H1 (cell line): ENCODE measurements around the gene ADK. TPM values are rescaled to one million over a fixed set of nuclear protein-coding genes. Genes with fewer than 3 reads are reported as not detected.

ENCODE experiments used
- CTCF ChIA-PET: fragments of 300-600 bp; sonication (Branson Sonifier 250); formaldehyde crosslinking; loops from one replicate; lab custom pipeline; 2021; ENCODE audit not compliant: partially characterized antibody; lab: Charles Lee
- POLR2A ChIA-PET: fragments of 300-600 bp; sonication (Branson Sonifier 250); formaldehyde crosslinking; loops from one replicate; lab custom pipeline; 2021; ENCODE audit warnings: inconsistent platforms; ENCODE audit not compliant: partially characterized antibody; lab: Charles Lee
- DNase-seq, 2 experiments: peaks; one replicate each; pipeline versions ENCODE4 v3.0.0 to v3.0.0-alpha.2; 2010 to 2022; ENCODE audit warnings: low spot score in 2 of 2, low read depth in 1 of 2, mixed read lengths in 1 of 2
- FAIRE-seq: peaks from 2 replicates; lab custom pipeline; 2011; peaks lifted over from hg19 to GRCh38; lab: Jason Lieb, UNC
- H2AFZ ChIP-seq: 2 replicates; pipeline ENCODE4 v1.8.1; 2012; ENCODE audit warnings: low read length, inconsistent platforms
- H2AK5ac ChIP-seq: 2 replicates; pipeline ENCODE4 v1.6.1; 2013; ENCODE audit warnings: low read depth, low read length
- H2BK120ac ChIP-seq: replicated peaks from 2 replicates; pipeline ENCODE3; 2013; ENCODE audit warnings: low read depth, low read length, inconsistent platforms
- H2BK12ac ChIP-seq: 2 replicates; pipeline ENCODE4 v1.6.1; 2013; ENCODE audit warnings: low read depth, low read length
- H2BK15ac ChIP-seq: 2 replicates; pipeline ENCODE4 v1.6.1; 2013; ENCODE audit warnings: low read length
- H2BK20ac ChIP-seq: 2 replicates; pipeline ENCODE4 v1.6.1; 2013; ENCODE audit warnings: low read length
- H2BK5ac ChIP-seq: 2 replicates; pipeline ENCODE4 v1.6.1; 2013; ENCODE audit warnings: low read depth, low read length
- H3K14ac ChIP-seq: 2 replicates; pipeline ENCODE4 v1.6.1; 2013; ENCODE audit warnings: inconsistent platforms; ENCODE audit not compliant: insufficient read length
- H3K18ac ChIP-seq: 2 replicates; pipeline ENCODE4 v1.6.1; 2013; ENCODE audit warnings: low read length; ENCODE audit errors: extremely low read depth
- H3K23ac ChIP-seq: 2 replicates; pipeline ENCODE4 v1.6.1; 2013; ENCODE audit warnings: inconsistent platforms; ENCODE audit not compliant: insufficient read length
- H3K23me2 ChIP-seq: 2 replicates; pipeline ENCODE4 v1.6.1; 2013; ENCODE audit warnings: low read depth, low read length
- H3K27ac ChIP-seq: 2 replicates; pipeline ENCODE4 v1.6.1; 2011; ENCODE audit warnings: low read depth, low read length, inconsistent platforms
- H3K27me3 ChIP-seq, 4 experiments: replicated peaks in 1 of 4; 1 replicate in 1 of 4; 2 replicates in 3 of 4; pipeline versions ENCODE4 v1.6.1 to v1.8.1; 2011 to 2013; ENCODE audit warnings: low read length in 3 of 4, mild to moderate bottlenecking in 3 of 4, inconsistent platforms in 2 of 4, mixed read lengths in 2 of 4, moderate library complexity in 1 of 4; ENCODE audit not compliant: control insufficient read depth in 3 of 4, insufficient read depth in 3 of 4; ENCODE audit errors: extremely low read depth in 1 of 4
- H3K36me3 ChIP-seq, 4 experiments: 2 replicates each; pipeline versions ENCODE4 v1.6.1 to v1.8.1; 2011 to 2013; ENCODE audit warnings: mild to moderate bottlenecking in 4 of 4, low read length in 3 of 4, moderate library complexity in 2 of 4, control low read depth in 1 of 4, inconsistent platforms in 1 of 4; ENCODE audit not compliant: insufficient read depth in 4 of 4, control insufficient read depth in 2 of 4
- H3K4ac ChIP-seq: replicated peaks from 2 replicates; pipeline ENCODE3; 2013; ENCODE audit warnings: low read length, low read depth, mixed read lengths, inconsistent platforms; ENCODE audit not compliant: insufficient read length
- H3K4me1 ChIP-seq, 4 experiments: replicated peaks in 1 of 4; 1 replicate in 1 of 4; 2 replicates in 3 of 4; pipeline versions ENCODE4 v1.6.1 to v1.8.1; 2011 to 2013; ENCODE audit warnings: low read length in 3 of 4, inconsistent platforms in 2 of 4, mixed read lengths in 1 of 4; ENCODE audit not compliant: insufficient read depth in 4 of 4, control insufficient read depth in 3 of 4
- H3K4me2 ChIP-seq, 2 experiments: 2 replicates each; pipeline versions ENCODE4 v1.6.1 to v1.8.1; 2011 to 2013; ENCODE audit warnings: low read depth in 2 of 2, low read length in 2 of 2, control low read depth in 1 of 2, inconsistent platforms in 1 of 2, mild to moderate bottlenecking in 1 of 2; ENCODE audit not compliant: insufficient read depth in 1 of 2
- H3K4me3 ChIP-seq, 4 experiments: fragments of 200-600, 300-600 bp in 1 of 4; sonication (generic), shearing (Covaris generic), sonication (Bioruptor Twin) in 1 of 4; 2 replicates each; pipeline versions ENCODE4 v1.5.1 to v1.8.1; 2011 to 2016; ENCODE audit warnings: low read length in 4 of 4, low read depth in 3 of 4, control low read depth in 2 of 4, inconsistent platforms in 2 of 4, mild to moderate bottlenecking in 2 of 4, mixed read lengths in 1 of 4, moderate library complexity in 1 of 4; ENCODE audit not compliant: insufficient read depth in 2 of 4; ENCODE audit errors: extremely low read depth in 1 of 4
- H3K56ac ChIP-seq: replicated peaks from 2 replicates; pipeline ENCODE3; 2013; ENCODE audit warnings: low read depth, mild to moderate bottlenecking, mixed read lengths, low read length, inconsistent platforms; ENCODE audit not compliant: insufficient read length
- H3K79me1 ChIP-seq: 2 replicates; pipeline ENCODE4 v1.6.1; 2013; ENCODE audit warnings: low read depth, low read length, control low read depth
- H3K79me2 ChIP-seq, 2 experiments: 2 replicates each; pipeline versions ENCODE4 v1.6.1 to v1.8.1; 2012 to 2013; ENCODE audit warnings: low read length in 2 of 2, mild to moderate bottlenecking in 2 of 2, inconsistent platforms in 1 of 2; ENCODE audit not compliant: insufficient read depth in 2 of 2, control insufficient read depth in 1 of 2
- H3K9ac ChIP-seq, 4 experiments: replicated peaks in 1 of 4; 1 replicate in 1 of 4; 2 replicates in 3 of 4; pipeline versions ENCODE4 v1.6.1 to v1.8.1; 2011 to 2013; ENCODE audit warnings: low read depth in 3 of 4, low read length in 3 of 4, control low read depth in 2 of 4, mild to moderate bottlenecking in 2 of 4, moderate library complexity in 2 of 4, inconsistent platforms in 1 of 4; ENCODE audit errors: extremely low read depth in 1 of 4
- H3K9me3 ChIP-seq, 2 experiments: 2 replicates each; pipeline versions ENCODE4 v1.6.1 to v1.8.1; 2012 to 2013; ENCODE audit warnings: mild to moderate bottlenecking in 2 of 2, moderate library complexity in 2 of 2, control low read depth in 1 of 2, inconsistent platforms in 1 of 2, low read depth in 1 of 2, low read length in 1 of 2, mixed read lengths in 1 of 2; ENCODE audit not compliant: insufficient read depth in 2 of 2
- H4K20me1 ChIP-seq, 2 experiments: replicated peaks in 1 of 2; 2 replicates each; pipeline versions ENCODE3 to v1.8.1; 2011 to 2013; ENCODE audit warnings: inconsistent platforms in 2 of 2, low read length in 2 of 2, mild to moderate bottlenecking in 1 of 2; ENCODE audit not compliant: insufficient read depth in 2 of 2, control insufficient read depth in 1 of 2
- H4K5ac ChIP-seq: 2 replicates; pipeline ENCODE4 v1.6.1; 2013; ENCODE audit warnings: low read length, low read depth, mixed read lengths, inconsistent platforms; ENCODE audit not compliant: insufficient read length
- H4K8ac ChIP-seq: 2 replicates; pipeline ENCODE4 v1.8.0; 2013; ENCODE audit warnings: mild to moderate bottlenecking, moderate library complexity, low read length, inconsistent platforms; ENCODE audit not compliant: insufficient read depth; ENCODE audit errors: extremely low read depth
- H4K91ac ChIP-seq: replicated peaks from 2 replicates; pipeline ENCODE3; 2013; ENCODE audit warnings: low read length, mixed read lengths, inconsistent platforms; ENCODE audit not compliant: insufficient read length
- CBX5 ChIP-seq: fragments of 300-800, 300-1000 bp; sonication (generic); IDR thresholded peaks from 2 replicates; pipeline ENCODE4 v1.7.1; 2016; ENCODE audit warnings: antibody characterized with exemption, low read length, low read depth
- CHD1 ChIP-seq: IDR thresholded peaks from 2 replicates; pipeline ENCODE4 v1.6.1; 2012; ENCODE audit warnings: low read depth, low read length, improper control_type of control experiment
- CREB1 ChIP-seq: IDR thresholded peaks from 2 replicates; pipeline ENCODE4 v1.6.1; 2012; ENCODE audit warnings: inconsistent platforms
- HDAC2 ChIP-seq, 2 experiments: fragments of 300-600 bp in 1 of 2; sonication (generic) in 1 of 2; IDR thresholded peaks; 2 replicates each; pipeline ENCODE4 v1.6.1; 2011 to 2012; ENCODE audit warnings: low read depth in 2 of 2, low read length in 2 of 2, mild to moderate bottlenecking in 2 of 2, moderate library complexity in 2 of 2, borderline replicate concordance in 1 of 2, inconsistent platforms in 1 of 2
- HDAC6 ChIP-seq: IDR thresholded peaks from one replicate; pipeline ENCODE4 v1.7.1; 2012; ENCODE audit warnings: low read depth, mild to moderate bottlenecking, inconsistent platforms, low read length, moderate library complexity
- KDM5A ChIP-seq: fragments of 200-600 bp; IDR thresholded peaks from 2 replicates; pipeline ENCODE4 v1.7.1; 2012; ENCODE audit warnings: mild to moderate bottlenecking, low read length, inconsistent platforms, mixed read lengths
- SP1 ChIP-seq: IDR thresholded peaks from 2 replicates; pipeline ENCODE4 v1.6.1; 2011; ENCODE audit warnings: low read depth, low read length
- WGBS, 2 experiments: shearing (Covaris generic) in 1 of 2; methylation state at CpG; one replicate each; pipeline versions ENCODE4 v1.1.6 to v1.1.7; 2013 to 2015; ENCODE audit warnings: low lambda C conversion rate in 2 of 2, mixed read lengths in 2 of 2, inconsistent platforms in 1 of 2, low coverage in 1 of 2, missing lambda C conversion rate in 1 of 2; ENCODE audit not compliant: insufficient replicate concordance in 2 of 2, insufficient coverage in 1 of 2, insufficient read length in 1 of 2; ENCODE audit errors: extremely low coverage in 1 of 2, missing lambda C conversion rate in 1 of 2; 5-methylcytosine and 5-hydroxymethylcytosine counted together
- polyA plus RNA-seq, 7 experiments: library from polyadenylated mRNA; depleted of rRNA in 3 of 7; stranded (reverse) in 5 of 7; unstranded in 2 of 7; fragments of >200 nt in 5 of 7; fragments of 200-250 nt in 2 of 7; gene quantifications; 1 replicate in 5 of 7; 2 replicates in 1 of 7; 4 replicates in 1 of 7; pipeline versions ENCODE4 v1.2.1 to v1.2.3, GENCODE V29; 2011 to 2013; ENCODE audit warnings: missing spikeins in 2 of 7, mixed read lengths in 2 of 7
- total RNA-seq: library from RNA; stranded (reverse); fragmentation: NEBNext Ultra II Directional; extraction: Animal tissue kit (Norgen Biotek cat#: 25700); gene quantifications from 2 replicates; pipeline ENCODE4 v1.2.1, GENCODE V29; 2021

ADK gene
- total and polyA plus RNA-seq, 2 of the 8 experiments (the other 6 are each of a cell fraction or from before 2014, with no cell fraction given) = 12.3 to 42.4 TPM

DNA sequence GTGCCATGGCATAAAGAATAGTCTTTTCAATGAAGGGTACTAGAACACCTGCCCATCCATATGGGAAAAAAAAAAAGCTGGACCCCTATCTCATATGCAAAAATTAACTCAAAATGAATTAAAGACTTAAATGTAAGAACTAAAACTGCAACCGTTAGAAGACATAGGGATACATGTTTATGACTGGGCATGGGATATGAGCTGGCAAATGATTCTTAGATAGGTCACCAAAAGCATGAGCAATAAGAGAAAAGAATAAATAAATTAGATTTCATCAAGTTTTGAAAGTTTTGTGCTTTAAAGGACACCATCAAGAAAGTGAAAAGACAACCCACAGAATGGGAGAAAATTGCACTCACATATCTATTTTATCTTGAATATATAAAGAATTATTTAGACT, 222.0 kb downstream of the ADK start:
- no peaks in the 10 kb centered on the region for H3K9me3 ChIP-seq
- H2BK12ac ChIP-seq = no peak overlapping the region
- peaks cover 0 to 1% (median 0%) of the 10 kb centered on the region in 4 experiments; a peak in 1 of 7 replicates for H3K27me3 ChIP-seq
- no peaks in the 10 kb centered on the region for H3K36me3 ChIP-seq
- H4K91ac ChIP-seq = no peak overlapping the region
- no peak overlapping the region for H3K23ac ChIP-seq
- H3K18ac ChIP-seq = no peak overlapping the region
- H4K8ac ChIP-seq = no peak overlapping the region
- H3K27ac ChIP-seq = no peak overlapping the region
- no peak for DNase-seq
- no peaks in the 10 kb centered on the region for H3K4me1 ChIP-seq
- no peak overlapping the region for H3K14ac ChIP-seq
- no peak overlapping the region for H2BK20ac ChIP-seq
- no peaks in the 10 kb centered on the region for H3K79me1 ChIP-seq
- H2BK5ac ChIP-seq = no peak overlapping the region
- TF ChIP-seq SP1 (no peak), HDAC6 (no peak), HDAC2 (IDR thresholded peaks at IDR 0.05; ENCODE audit: borderline replicate concordance in 1 of 2, low read depth in 2 of 2, low read length in 2 of 2) (no peak), CHD1 (no peak), KDM5A (no peak), CBX5 (no peak), CREB1 (no peak)
- ChIA-PET POLR2A (no interaction called here), CTCF (interaction anchor here (0.6 kb wide), 2 partner anchors 87 to 144 kb away, joined by 3 read pairs; no protein-coding TSS in a partner anchor)
- FAIRE-seq = no peak
- no peaks in the 10 kb centered on the region for H4K20me1 ChIP-seq
- no peak overlapping the region for H2BK120ac ChIP-seq
- H2BK15ac ChIP-seq = no peak overlapping the region
- WGBS, 2 experiments = 93% methylated on average over 1 of the region's 1 CpG; no CpG with 5 or more reads in 1 of the 2 experiments
- no peak overlapping the region for H3K4me3 ChIP-seq
- H2AFZ ChIP-seq = no peak overlapping the region
- H3K9ac ChIP-seq = no peak overlapping the region
- H3K4me2 ChIP-seq = no peak overlapping the region
- no peaks in the 10 kb centered on the region for H3K79me2 ChIP-seq
- no peak overlapping the region for H4K5ac ChIP-seq
- no peak overlapping the region for H3K56ac ChIP-seq
- no peak overlapping the region for H3K4ac ChIP-seq
- H2AK5ac ChIP-seq = no peak overlapping the region
- no peaks in the 10 kb centered on the region for H3K23me2 ChIP-seq
